DND-41 (cell line): ENCODE results near the gene SLC2A11.

Source experiments
- CTCF ChIP-seq: IDR thresholded peaks from 2 replicates; pipeline ENCODE4 v1.5.1; 2012; ENCODE audit warnings: borderline replicate concordance, low read length, moderate library complexity, mild to moderate bottlenecking; ENCODE audit not compliant: poor library complexity, severe bottlenecking; ENCODE audit errors: extremely low read depth
- EZH2 ChIP-seq: IDR thresholded peaks from 3 replicates; pipeline ENCODE4 v1.6.1; 2012; ENCODE audit warnings: borderline replicate concordance, low read depth, mild to moderate bottlenecking, moderate library complexity, low read length, inconsistent platforms; ENCODE audit not compliant: severe bottlenecking

GRCh38 chr22:23837911-23838680 is 19.6 kb upstream of the SLC2A11 start:
- no peak for TF ChIP-seq CTCF
- no peak for TF ChIP-seq EZH2
